ENCODE data around the gene DLL3. TPM values are rescaled to one million over a fixed set of nuclear protein-coding genes. Genes with fewer than 3 reads are reported as not detected.
A peak's percentile ranks its signal among the peaks of the same experiment; 100 is the strongest.

Gene DLL3
- polyA plus RNA-seq, 4 donors: 0.15 to 0.40 TPM; not detected in 2

- Histone ChIP-seq H3K9me3 (ENCODE audit: control insufficient read depth in 2 of 2, insufficient read depth in 1 of 2, low read depth in 1 of 2, low read length in 1 of 2) (no peaks in the 10 kb centered on the region), H3K4me3 (ENCODE audit: low read depth in 1 of 3, low read length in 3 of 3) (peak overlapping the region in 2 of 3 donors; percentile 2 to 35), H3K27me3 (ENCODE audit: control insufficient read depth in 3 of 3, insufficient read depth in 3 of 3, low read length in 3 of 3) (peaks cover 7 to 53% (median 35%) of the 10 kb centered on the region in 3 donors), H3K4me1 (ENCODE audit: control insufficient read depth in 3 of 3, insufficient read depth in 2 of 3, low read depth in 1 of 3, low read length in 2 of 3) (peaks cover 0 to 5% (median 2%) of the 10 kb centered on the region in 3 donors), H3K27ac (ENCODE audit: low read depth in 1 of 3, low read length in 2 of 3) (no peak overlapping the region), H3K36me3 (ENCODE audit: control insufficient read depth in 3 of 3, insufficient read depth in 2 of 3, low read depth in 1 of 3, low read length in 3 of 3) (no peaks in the 10 kb centered on the region)
- WGBS, 3 donors: 3 to 6% (median 5%) methylated on average over 42 to 44 of the region's 44 CpGs
- FAIRE-seq: no peak
- peak in 1 of 2 donors; percentile 26 for DNase-seq
Observed at GRCh38 chr19:39515551-39516191, 16.9 kb downstream of the DLL3 start.

- no peak overlapping the region for H3K27ac ChIP-seq (ENCODE audit: low read depth in 1 of 3, low read length in 2 of 3)
- FAIRE-seq (no peak), DNase-seq (no peak)
- 44 to 50% (median 45%) methylated on average over 6 of the region's 6 CpGs for WGBS, 3 donors
- no peak overlapping the region for H3K4me3 ChIP-seq (ENCODE audit: low read depth in 1 of 3, low read length in 3 of 3)
- no peaks in the 10 kb centered on the region for H3K9me3 ChIP-seq (ENCODE audit: control insufficient read depth in 2 of 2, insufficient read depth in 1 of 2, low read depth in 1 of 2, low read length in 1 of 2)
- peaks cover 7 to 53% (median 35%) of the 10 kb centered on the region in 3 donors for H3K27me3 ChIP-seq (ENCODE audit: control insufficient read depth in 3 of 3, insufficient read depth in 3 of 3, low read length in 3 of 3)
- H3K36me3 ChIP-seq (ENCODE audit: control insufficient read depth in 3 of 3, insufficient read depth in 2 of 3, low read depth in 1 of 3, low read length in 3 of 3): no peaks in the 10 kb centered on the region
- peaks cover 0 to 5% (median 2%) of the 10 kb centered on the region in 3 donors for H3K4me1 ChIP-seq (ENCODE audit: control insufficient read depth in 3 of 3, insufficient read depth in 2 of 3, low read depth in 1 of 3, low read length in 2 of 3)
Observed at GRCh38 chr19:39516270-39516669, 17.5 kb downstream of the DLL3 start.

- no peaks in the 10 kb centered on the region for H3K9me3 ChIP-seq (ENCODE audit: control insufficient read depth in 2 of 2, insufficient read depth in 1 of 2, low read depth in 1 of 2, low read length in 1 of 2)
- no peak for FAIRE-seq
Observed at GRCh38 chr19:39517432-39517831, 18.7 kb downstream of the DLL3 start.

GRCh38 chr19:39518458-39518857 is 19.7 kb downstream of the DLL3 start:
- Histone ChIP-seq H3K4me3 (ENCODE audit: low read depth in 1 of 3, low read length in 3 of 3) (no peak overlapping the region), H3K27me3 (ENCODE audit: control insufficient read depth in 3 of 3, insufficient read depth in 3 of 3, low read length in 3 of 3) (peaks cover 7 to 46% (median 33%) of the 10 kb centered on the region in 3 donors), H3K9me3 (ENCODE audit: control insufficient read depth in 2 of 2, insufficient read depth in 1 of 2, low read depth in 1 of 2, low read length in 1 of 2) (no peaks in the 10 kb centered on the region), H3K27ac (ENCODE audit: low read depth in 1 of 3, low read length in 2 of 3) (no peak overlapping the region), H3K4me1 (ENCODE audit: control insufficient read depth in 3 of 3, insufficient read depth in 2 of 3, low read depth in 1 of 3, low read length in 2 of 3) (peaks cover 0 to 5% (median 2%) of the 10 kb centered on the region in 3 donors), H3K36me3 (ENCODE audit: control insufficient read depth in 3 of 3, insufficient read depth in 2 of 3, low read depth in 1 of 3, low read length in 3 of 3) (no peaks in the 10 kb centered on the region)
- WGBS, 3 donors: 62 to 69% (median 66%) methylated on average over 5 of the region's 5 CpGs
- DNase-seq (no peak), FAIRE-seq (no peak)

More at GRCh38 chr19:39517432-39517831, 18.7 kb downstream of the DLL3 start:
- Histone ChIP-seq H3K4me1 (ENCODE audit: control insufficient read depth in 3 of 3, insufficient read depth in 2 of 3, low read depth in 1 of 3, low read length in 2 of 3) (peaks cover 0 to 5% (median 2%) of the 10 kb centered on the region in 3 donors), H3K27me3 (ENCODE audit: control insufficient read depth in 3 of 3, insufficient read depth in 3 of 3, low read length in 3 of 3) (peaks cover 7 to 53% (median 35%) of the 10 kb centered on the region in 3 donors), H3K4me3 (ENCODE audit: low read depth in 1 of 3, low read length in 3 of 3) (no peak overlapping the region), H3K27ac (ENCODE audit: low read depth in 1 of 3, low read length in 2 of 3) (no peak overlapping the region), H3K36me3 (ENCODE audit: control insufficient read depth in 3 of 3, insufficient read depth in 2 of 3, low read depth in 1 of 3, low read length in 3 of 3) (no peaks in the 10 kb centered on the region)
- no peak for DNase-seq
- 62 to 71% (median 70%) methylated on average over 3 of the region's 3 CpGs for WGBS, 3 donors

- H3K9me3 ChIP-seq (ENCODE audit: control insufficient read depth in 2 of 2, insufficient read depth in 1 of 2, low read depth in 1 of 2, low read length in 1 of 2): no peaks in the 10 kb centered on the region
- no peaks in the 10 kb centered on the region for H3K36me3 ChIP-seq (ENCODE audit: control insufficient read depth in 3 of 3, insufficient read depth in 2 of 3, low read depth in 1 of 3, low read length in 3 of 3)
- WGBS, 3 donors: 24 to 59% (median 49%) methylated on average over 9 of the region's 9 CpGs
- no peak overlapping the region for H3K27ac ChIP-seq (ENCODE audit: low read depth in 1 of 3, low read length in 2 of 3)
- peaks cover 3 to 40% (median 28%) of the 10 kb centered on the region in 3 donors for H3K27me3 ChIP-seq (ENCODE audit: control insufficient read depth in 3 of 3, insufficient read depth in 3 of 3, low read length in 3 of 3)
- no peak overlapping the region for H3K4me3 ChIP-seq (ENCODE audit: low read depth in 1 of 3, low read length in 3 of 3)
- H3K4me1 ChIP-seq (ENCODE audit: control insufficient read depth in 3 of 3, insufficient read depth in 2 of 3, low read depth in 1 of 3, low read length in 2 of 3): peaks cover 0 to 5% (median 2%) of the 10 kb centered on the region in 3 donors
- DNase-seq (no peak), FAIRE-seq (no peak)
Observed at GRCh38 chr19:39518975-39519374, 20.2 kb downstream of the DLL3 start.

GRCh38 chr19:39520541-39521484 is 22.1 kb downstream of the DLL3 start:
- 73 to 84% (median 84%) methylated on average over 8 of the region's 8 CpGs for WGBS, 3 donors
- Histone ChIP-seq H3K36me3 (ENCODE audit: control insufficient read depth in 3 of 3, insufficient read depth in 2 of 3, low read depth in 1 of 3, low read length in 3 of 3) (no peaks in the 10 kb centered on the region), H3K4me1 (ENCODE audit: control insufficient read depth in 3 of 3, insufficient read depth in 2 of 3, low read depth in 1 of 3, low read length in 2 of 3) (peaks cover 0 to 3% (median 0%) of the 10 kb centered on the region in 3 donors), H3K4me3 (ENCODE audit: low read depth in 1 of 3, low read length in 3 of 3) (no peak overlapping the region), H3K27ac (ENCODE audit: low read depth in 1 of 3, low read length in 2 of 3) (no peak overlapping the region), H3K9me3 (ENCODE audit: control insufficient read depth in 2 of 2, insufficient read depth in 1 of 2, low read depth in 1 of 2, low read length in 1 of 2) (no peaks in the 10 kb centered on the region), H3K27me3 (ENCODE audit: control insufficient read depth in 3 of 3, insufficient read depth in 3 of 3, low read length in 3 of 3) (peaks cover 0 to 22% (median 11%) of the 10 kb centered on the region in 3 donors)
- FAIRE-seq (no peak), DNase-seq (no peak)

GRCh38 chr19:39524495-39524894 is 25.7 kb downstream of the DLL3 start:
- H3K4me1 ChIP-seq (ENCODE audit: control insufficient read depth in 3 of 3, insufficient read depth in 2 of 3, low read depth in 1 of 3, low read length in 2 of 3): peaks cover 0 to 3% (median 0%) of the 10 kb centered on the region in 3 donors
- H3K4me3 ChIP-seq (ENCODE audit: low read depth in 1 of 3, low read length in 3 of 3): no peak overlapping the region
- no peak overlapping the region for H3K27ac ChIP-seq (ENCODE audit: low read depth in 1 of 3, low read length in 2 of 3)
- H3K36me3 ChIP-seq (ENCODE audit: control insufficient read depth in 3 of 3, insufficient read depth in 2 of 3, low read depth in 1 of 3, low read length in 3 of 3): no peaks in the 10 kb centered on the region
- 13 to 63% (median 40%) methylated on average over 8 of the region's 8 CpGs for WGBS, 3 donors
- FAIRE-seq (no peak), DNase-seq (peak; percentile 80 to 91)
- H3K9me3 ChIP-seq (ENCODE audit: control insufficient read depth in 2 of 2, insufficient read depth in 1 of 2, low read depth in 1 of 2, low read length in 1 of 2): no peaks in the 10 kb centered on the region
- H3K27me3 ChIP-seq (ENCODE audit: control insufficient read depth in 3 of 3, insufficient read depth in 3 of 3, low read length in 3 of 3): no peaks in the 10 kb centered on the region

GRCh38 chr19:39525205-39525604 is 26.5 kb downstream of the DLL3 start:
- Histone ChIP-seq H3K27me3 (ENCODE audit: control insufficient read depth in 3 of 3, insufficient read depth in 3 of 3, low read length in 3 of 3) (no peaks in the 10 kb centered on the region), H3K9me3 (ENCODE audit: control insufficient read depth in 2 of 2, insufficient read depth in 1 of 2, low read depth in 1 of 2, low read length in 1 of 2) (no peaks in the 10 kb centered on the region), H3K4me1 (ENCODE audit: control insufficient read depth in 3 of 3, insufficient read depth in 2 of 3, low read depth in 1 of 3, low read length in 2 of 3) (peaks cover 0 to 3% (median 0%) of the 10 kb centered on the region in 3 donors), H3K27ac (ENCODE audit: low read depth in 1 of 3, low read length in 2 of 3) (no peak overlapping the region), H3K36me3 (ENCODE audit: control insufficient read depth in 3 of 3, insufficient read depth in 2 of 3, low read depth in 1 of 3, low read length in 3 of 3) (no peaks in the 10 kb centered on the region), H3K4me3 (ENCODE audit: low read depth in 1 of 3, low read length in 3 of 3) (no peak overlapping the region)
- FAIRE-seq: no peak
- 48 to 76% (median 51%) methylated on average over 3 of the region's 3 CpGs for WGBS, 3 donors
- DNase-seq: peak in 1 of 2 donors; percentile 32
